C4-2B (cell line): ENCODE data around the gene ANKS1B.

Experiments
- CTCF ChIP-seq: fragments of 450-650 bp; conservative IDR thresholded peaks from 2 replicates; pipeline ENCODE4 v1.5.1; 2017; ENCODE audit warnings: mild to moderate bottlenecking
- ZFX ChIP-seq: fragments of 450-650 bp; IDR thresholded peaks from 2 replicates; pipeline ENCODE4 v1.6.1; 2017

- TF ChIP-seq CTCF (no peak), ZFX (no peak)
Observed at GRCh38 chr12:98935847-98936246, 1048.9 kb downstream of the ANKS1B start.
